H1 (cell line): Measurements from ENCODE around the gene ATP8B3. TPM values are rescaled to one million over a fixed set of nuclear protein-coding genes. Genes with fewer than 3 reads are reported as not detected.

ENCODE experiments used
- FOSL1 ChIP-seq: IDR thresholded peaks from 2 replicates; pipeline ENCODE4 v1.6.1; 2011; ENCODE audit warnings: mild to moderate bottlenecking, low read depth, low read length, moderate library complexity; ENCODE audit not compliant: insufficient read depth
- GABPA ChIP-seq: IDR thresholded peaks from 2 replicates; pipeline ENCODE4 v1.6.1; 2011; ENCODE audit warnings: mild to moderate bottlenecking, low read length, moderate library complexity, borderline replicate concordance; ENCODE audit not compliant: insufficient read depth
- POLR2A ChIP-seq, 2 experiments: IDR thresholded peaks; 1 replicate in 1 of 2; 2 replicates in 1 of 2; pipeline ENCODE4 v1.6.1; 2011; ENCODE audit warnings: low read depth in 2 of 2, low read length in 2 of 2, mild to moderate bottlenecking in 2 of 2; ENCODE audit errors: control extremely low read depth in 1 of 2
- POU5F1 ChIP-seq: IDR thresholded peaks from 2 replicates; pipeline ENCODE4 v1.6.1; 2011; ENCODE audit warnings: low read depth, mild to moderate bottlenecking, low read length, moderate library complexity
- RXRA ChIP-seq: IDR thresholded peaks from 2 replicates; pipeline ENCODE4 v1.6.1; 2011; ENCODE audit warnings: low read depth, mild to moderate bottlenecking, low read length, moderate library complexity; ENCODE audit not compliant: insufficient read depth
- SP2 ChIP-seq: IDR thresholded peaks from 2 replicates; pipeline ENCODE4 v1.6.1; 2012; ENCODE audit warnings: mild to moderate bottlenecking, low read length, inconsistent platforms
- SP4 ChIP-seq: IDR thresholded peaks from 2 replicates; pipeline ENCODE4 v1.6.1; 2012; ENCODE audit warnings: low read length, inconsistent platforms
- TAF1 ChIP-seq: IDR thresholded peaks from 2 replicates; pipeline ENCODE4 v1.6.1; 2011; ENCODE audit warnings: mild to moderate bottlenecking, low read depth, low read length
- polyA plus RNA-seq, 7 experiments: library from polyadenylated mRNA; depleted of rRNA in 3 of 7; stranded (reverse) in 5 of 7; unstranded in 2 of 7; fragments of >200 nt in 5 of 7; fragments of 200-250 nt in 2 of 7; gene quantifications; 1 replicate in 5 of 7; 2 replicates in 1 of 7; 4 replicates in 1 of 7; pipeline versions ENCODE4 v1.2.1 to v1.2.3, GENCODE V29; 2011 to 2013; ENCODE audit warnings: missing spikeins in 2 of 7, mixed read lengths in 2 of 7
- total RNA-seq: library from RNA; stranded (reverse); fragmentation: NEBNext Ultra II Directional; extraction: Animal tissue kit (Norgen Biotek cat#: 25700); gene quantifications from 2 replicates; pipeline ENCODE4 v1.2.1, GENCODE V29; 2021

Gene ATP8B3
- total and polyA plus RNA-seq, 2 of the 8 experiments (the other 6 are each of a cell fraction or from before 2014, with no cell fraction given): 4.1 to 9.3 TPM

- TF ChIP-seq POU5F1: no peak
- no peak for TF ChIP-seq FOSL1
- no peak for TF ChIP-seq TAF1
- TF ChIP-seq SP4: no peak
- no peak for TF ChIP-seq RXRA
- no peak for TF ChIP-seq GABPA
- no peak for TF ChIP-seq SP2
- no peak for TF ChIP-seq POLR2A (IDR thresholded peaks at IDR 0.05; ENCODE audit: control extremely low read depth in 1 of 2, low read depth in 2 of 2, low read length in 2 of 2)
Measured at GRCh38 chr19:1746401-1747284, 65.4 kb downstream of the ATP8B3 start (continued).
